SK-N-SH (cell line): ENCODE data around the gene PRG2.

Experiments used
- CTCF ChIP-seq: fragments of 200-600 bp; sonication (generic); IDR thresholded peaks from 2 replicates; pipeline ENCODE4 v1.6.1; 2017; ENCODE audit warnings: antibody characterized with exemption, mild to moderate bottlenecking, moderate library complexity
- EP300 ChIP-seq, 2 experiments: IDR thresholded peaks; 2 replicates each; pipeline versions ENCODE4 v1.4.0 to v1.6.1; 2012; ENCODE audit warnings: borderline replicate concordance in 1 of 2, low read depth in 1 of 2, low read length in 1 of 2
- EZH2phosphoT487 ChIP-seq: fragments of 200-600 bp; sonication (generic); IDR thresholded peaks from 2 replicates; pipeline ENCODE4 v1.6.1; 2017; ENCODE audit warnings: low read depth, mixed run types, mild to moderate bottlenecking, antibody characterized with exemption, moderate library complexity, borderline replicate concordance
- GABPA ChIP-seq: IDR thresholded peaks from 2 replicates; pipeline ENCODE4 v1.4.0; 2012; ENCODE audit warnings: low read depth, mild to moderate bottlenecking
- GATA2 ChIP-seq: sonication (generic); formaldehyde crosslinking; IDR thresholded peaks from 2 replicates; pipeline ENCODE4 v1.5.0; 2020; ENCODE audit warnings: mild to moderate bottlenecking, missing genetic modification reagents
- MXI1 ChIP-seq: IDR thresholded peaks from 2 replicates; pipeline ENCODE4 v1.6.1; 2012; ENCODE audit warnings: mild to moderate bottlenecking, low read depth, low read length, improper control_type of control experiment
- POLR2AphosphoS5 ChIP-seq: IDR thresholded peaks from 2 replicates; pipeline ENCODE4 v1.6.1; 2012; ENCODE audit warnings: low read depth, low read length
- RCOR1 ChIP-seq: fragments of 150-350 bp; IDR thresholded peaks from 2 replicates; pipeline ENCODE4 v1.6.1; 2017; ENCODE audit warnings: antibody characterized with exemption, low read length
- TF ChIP-seq, protein P1 (sequence below): IDR thresholded peaks from 2 replicates; pipeline ENCODE4 v1.6.1; 2012; ENCODE audit warnings: mild to moderate bottlenecking, low read depth, low read length, moderate library complexity
- TF ChIP-seq, protein P2 (sequence below): IDR thresholded peaks from 2 replicates; pipeline ENCODE4 v1.4.0; 2012; ENCODE audit warnings: low read depth, borderline replicate concordance
- TF ChIP-seq, protein P3 (sequence below): IDR thresholded peaks from 2 replicates; pipeline ENCODE4 v1.4.0; 2012; ENCODE audit warnings: low read depth

- TF ChIP-seq CTCF (no peak), EZH2phosphoT487 (no peak), MXI1 (no peak), GABPA (no peak), GATA2 (no peak), EP300 (IDR thresholded peaks at IDR 0.05; ENCODE audit: borderline replicate concordance in 1 of 2, low read depth in 1 of 2, low read length in 1 of 2) (no peak), POLR2AphosphoS5 (no peak), RCOR1 (no peak)
- TF ChIP-seq, protein P1, sequence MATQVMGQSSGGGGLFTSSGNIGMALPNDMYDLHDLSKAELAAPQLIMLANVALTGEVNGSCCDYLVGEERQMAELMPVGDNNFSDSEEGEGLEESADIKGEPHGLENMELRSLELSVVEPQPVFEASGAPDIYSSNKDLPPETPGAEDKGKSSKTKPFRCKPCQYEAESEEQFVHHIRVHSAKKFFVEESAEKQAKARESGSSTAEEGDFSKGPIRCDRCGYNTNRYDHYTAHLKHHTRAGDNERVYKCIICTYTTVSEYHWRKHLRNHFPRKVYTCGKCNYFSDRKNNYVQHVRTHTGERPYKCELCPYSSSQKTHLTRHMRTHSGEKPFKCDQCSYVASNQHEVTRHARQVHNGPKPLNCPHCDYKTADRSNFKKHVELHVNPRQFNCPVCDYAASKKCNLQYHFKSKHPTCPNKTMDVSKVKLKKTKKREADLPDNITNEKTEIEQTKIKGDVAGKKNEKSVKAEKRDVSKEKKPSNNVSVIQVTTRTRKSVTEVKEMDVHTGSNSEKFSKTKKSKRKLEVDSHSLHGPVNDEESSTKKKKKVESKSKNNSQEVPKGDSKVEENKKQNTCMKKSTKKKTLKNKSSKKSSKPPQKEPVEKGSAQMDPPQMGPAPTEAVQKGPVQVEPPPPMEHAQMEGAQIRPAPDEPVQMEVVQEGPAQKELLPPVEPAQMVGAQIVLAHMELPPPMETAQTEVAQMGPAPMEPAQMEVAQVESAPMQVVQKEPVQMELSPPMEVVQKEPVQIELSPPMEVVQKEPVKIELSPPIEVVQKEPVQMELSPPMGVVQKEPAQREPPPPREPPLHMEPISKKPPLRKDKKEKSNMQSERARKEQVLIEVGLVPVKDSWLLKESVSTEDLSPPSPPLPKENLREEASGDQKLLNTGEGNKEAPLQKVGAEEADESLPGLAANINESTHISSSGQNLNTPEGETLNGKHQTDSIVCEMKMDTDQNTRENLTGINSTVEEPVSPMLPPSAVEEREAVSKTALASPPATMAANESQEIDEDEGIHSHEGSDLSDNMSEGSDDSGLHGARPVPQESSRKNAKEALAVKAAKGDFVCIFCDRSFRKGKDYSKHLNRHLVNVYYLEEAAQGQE = no peak
- TF ChIP-seq, protein P2, sequence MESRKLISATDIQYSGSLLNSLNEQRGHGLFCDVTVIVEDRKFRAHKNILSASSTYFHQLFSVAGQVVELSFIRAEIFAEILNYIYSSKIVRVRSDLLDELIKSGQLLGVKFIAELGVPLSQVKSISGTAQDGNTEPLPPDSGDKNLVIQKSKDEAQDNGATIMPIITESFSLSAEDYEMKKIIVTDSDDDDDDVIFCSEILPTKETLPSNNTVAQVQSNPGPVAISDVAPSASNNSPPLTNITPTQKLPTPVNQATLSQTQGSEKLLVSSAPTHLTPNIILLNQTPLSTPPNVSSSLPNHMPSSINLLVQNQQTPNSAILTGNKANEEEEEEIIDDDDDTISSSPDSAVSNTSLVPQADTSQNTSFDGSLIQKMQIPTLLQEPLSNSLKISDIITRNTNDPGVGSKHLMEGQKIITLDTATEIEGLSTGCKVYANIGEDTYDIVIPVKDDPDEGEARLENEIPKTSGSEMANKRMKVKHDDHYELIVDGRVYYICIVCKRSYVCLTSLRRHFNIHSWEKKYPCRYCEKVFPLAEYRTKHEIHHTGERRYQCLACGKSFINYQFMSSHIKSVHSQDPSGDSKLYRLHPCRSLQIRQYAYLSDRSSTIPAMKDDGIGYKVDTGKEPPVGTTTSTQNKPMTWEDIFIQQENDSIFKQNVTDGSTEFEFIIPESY = no peak
- TF ChIP-seq, protein P3, sequence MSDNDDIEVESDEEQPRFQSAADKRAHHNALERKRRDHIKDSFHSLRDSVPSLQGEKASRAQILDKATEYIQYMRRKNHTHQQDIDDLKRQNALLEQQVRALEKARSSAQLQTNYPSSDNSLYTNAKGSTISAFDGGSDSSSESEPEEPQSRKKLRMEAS = no peak
Observed at GRCh38 chr11:57344826-57345225, 45.6 kb downstream of the PRG2 start.
